Fibroblast of gingiva (primary cell): ENCODE data around the gene TOR4A.

Experiments used
- DNase-seq: peaks from one replicate; pipeline ENCODE4 v3.0.0-alpha.2; 2011; ENCODE audit warnings: low read depth

TOR4A gene

GRCh38 chr9:137295238-137295811 is 17.8 kb downstream of the TOR4A start:
- DNase-seq: no peak

DNA sequence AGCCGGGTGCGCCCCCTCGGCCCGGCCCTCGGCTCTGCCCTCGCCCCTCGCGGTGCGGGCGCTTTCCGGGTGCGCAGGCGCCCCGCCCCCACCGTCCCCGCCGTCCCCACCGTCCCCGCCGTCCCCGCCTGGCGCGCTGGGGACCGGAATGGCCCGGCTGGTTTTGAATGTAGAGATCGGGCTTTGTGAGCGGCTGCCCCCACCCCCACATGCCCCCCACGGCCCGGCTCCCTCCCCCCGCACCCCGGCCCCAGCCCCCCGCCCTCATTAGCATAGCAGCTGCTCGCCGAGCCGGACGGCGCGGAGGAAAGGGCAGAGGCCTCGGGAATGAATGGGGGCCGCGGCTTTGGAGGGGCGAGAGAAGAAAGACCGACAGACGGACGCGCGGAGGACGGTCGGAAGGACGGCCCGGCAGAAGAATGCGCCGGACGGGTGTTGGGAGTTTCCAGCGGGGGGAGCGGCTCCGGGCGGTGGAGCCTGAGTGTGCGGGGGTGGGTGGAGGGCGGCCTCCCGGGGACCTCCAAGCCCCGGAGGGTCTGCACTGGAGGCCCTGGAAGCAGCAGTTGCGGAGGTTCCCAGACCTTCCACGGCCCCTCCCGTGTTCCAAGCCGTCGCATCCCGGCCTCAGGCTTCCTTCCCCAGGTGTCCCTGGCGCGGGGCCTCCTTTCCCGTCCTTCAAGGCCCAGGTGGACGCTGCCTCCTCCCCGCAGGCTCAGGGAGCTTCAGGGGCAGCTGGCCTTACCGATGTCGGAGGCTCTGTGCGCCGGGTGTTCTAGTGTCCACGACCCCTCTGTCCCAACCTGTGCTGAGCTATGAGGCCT is 18.5 kb downstream of the TOR4A start:
- no peak for DNase-seq

DNA sequence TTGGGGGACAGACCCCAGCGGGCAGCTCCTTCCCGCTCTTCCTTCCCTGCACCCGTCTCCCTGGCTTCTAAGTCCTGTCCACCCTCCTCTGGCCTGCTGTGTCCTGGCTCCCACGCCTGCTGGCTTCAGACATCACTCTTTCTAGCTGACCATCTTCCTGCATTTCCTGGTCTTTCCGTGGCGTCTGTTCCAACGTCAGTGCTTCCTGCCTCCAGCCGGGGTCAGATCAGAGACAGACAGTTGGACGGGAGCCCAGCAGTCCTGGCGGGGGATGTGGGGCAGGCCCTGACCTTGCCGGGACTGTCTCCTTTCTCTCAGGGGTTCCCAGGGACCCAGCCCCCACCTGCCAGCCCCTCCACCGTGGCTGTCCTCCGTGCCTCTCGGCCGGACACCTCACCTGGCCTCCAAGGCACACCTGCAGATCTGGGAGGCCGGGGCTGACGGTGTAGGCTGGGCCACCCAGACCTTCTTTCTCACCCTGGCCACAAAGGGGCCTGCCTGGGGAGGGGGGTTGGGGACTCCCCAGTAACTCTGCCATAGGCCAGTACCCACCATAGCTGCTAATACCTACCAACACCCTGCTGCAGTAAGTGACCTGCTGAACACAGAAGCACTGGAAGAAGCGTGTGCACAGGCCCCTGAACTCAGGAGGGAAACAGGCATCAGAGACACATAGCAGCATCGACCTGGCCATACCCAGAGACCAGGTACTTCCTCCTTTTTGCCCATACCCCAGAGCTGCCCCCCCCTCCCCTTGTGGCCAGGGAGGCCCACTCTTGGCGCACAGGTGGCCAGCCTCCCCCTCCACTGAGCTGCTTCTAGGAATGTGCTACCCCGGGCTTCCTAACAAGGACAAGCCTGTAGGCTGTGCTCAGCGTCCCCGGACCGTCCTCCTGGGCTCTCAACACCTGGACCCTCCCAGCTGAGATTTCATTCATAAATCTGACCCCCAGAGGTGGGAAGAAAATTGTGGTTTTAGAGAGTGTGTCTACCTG is 19.4 kb downstream of the TOR4A start:
- no peak for DNase-seq

GRCh38 chr9:137297966-137298365 is 20.4 kb downstream of the TOR4A start:
- DNase-seq: no peak

GRCh38 chr9:137298401-137299202 is 21.1 kb downstream of the TOR4A start:
- DNase-seq: no peak

- DNase-seq: no peak
Observed at GRCh38 chr9:137299203-137299565, 21.7 kb downstream of the TOR4A start.

DNA sequence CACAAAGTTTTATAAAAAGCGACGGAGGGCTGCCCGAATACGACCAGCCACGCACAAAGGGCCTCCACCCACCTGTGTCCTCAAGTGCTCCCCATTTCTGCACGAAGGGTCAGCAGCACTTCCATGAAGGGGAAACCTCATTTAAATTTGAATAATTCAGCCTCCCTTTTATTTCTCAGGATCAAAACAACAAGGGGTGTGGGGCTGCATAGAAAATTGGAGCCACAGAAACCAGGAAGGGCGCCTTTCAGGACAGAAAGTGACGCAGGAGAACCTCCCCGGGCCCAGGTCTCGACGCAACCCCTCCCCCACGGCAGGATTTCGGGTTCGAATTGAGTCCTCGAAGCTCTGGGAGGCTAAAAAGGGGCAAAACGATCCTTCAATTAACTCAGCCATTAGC is 22.4 kb downstream of the TOR4A start:
- no peak for DNase-seq

DNA sequence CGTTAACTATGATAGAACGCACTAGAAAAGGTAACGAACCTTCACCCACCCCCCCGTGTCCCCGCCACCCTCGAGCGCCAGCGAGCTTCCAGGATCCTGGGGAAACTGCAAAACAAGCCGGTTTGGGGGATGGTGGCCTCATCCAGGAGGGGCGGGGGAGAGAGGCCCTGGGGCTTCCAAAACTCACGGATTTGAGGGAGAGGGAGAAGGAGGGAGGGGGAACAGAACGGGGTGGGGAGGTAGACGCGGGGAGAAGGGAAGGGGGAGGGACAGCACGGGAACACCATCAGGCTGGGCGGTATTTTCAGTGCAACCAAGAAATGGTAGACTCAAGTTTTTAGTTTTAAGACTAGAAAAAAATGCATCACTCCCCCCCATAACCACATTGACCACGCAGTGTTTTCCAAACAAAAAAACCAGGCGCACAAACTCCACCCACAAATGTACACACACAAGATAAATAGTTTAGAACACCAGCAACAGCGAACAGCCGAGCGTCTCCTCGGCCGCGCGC is 23.1 kb downstream of the TOR4A start:
- no peak for DNase-seq

DNA sequence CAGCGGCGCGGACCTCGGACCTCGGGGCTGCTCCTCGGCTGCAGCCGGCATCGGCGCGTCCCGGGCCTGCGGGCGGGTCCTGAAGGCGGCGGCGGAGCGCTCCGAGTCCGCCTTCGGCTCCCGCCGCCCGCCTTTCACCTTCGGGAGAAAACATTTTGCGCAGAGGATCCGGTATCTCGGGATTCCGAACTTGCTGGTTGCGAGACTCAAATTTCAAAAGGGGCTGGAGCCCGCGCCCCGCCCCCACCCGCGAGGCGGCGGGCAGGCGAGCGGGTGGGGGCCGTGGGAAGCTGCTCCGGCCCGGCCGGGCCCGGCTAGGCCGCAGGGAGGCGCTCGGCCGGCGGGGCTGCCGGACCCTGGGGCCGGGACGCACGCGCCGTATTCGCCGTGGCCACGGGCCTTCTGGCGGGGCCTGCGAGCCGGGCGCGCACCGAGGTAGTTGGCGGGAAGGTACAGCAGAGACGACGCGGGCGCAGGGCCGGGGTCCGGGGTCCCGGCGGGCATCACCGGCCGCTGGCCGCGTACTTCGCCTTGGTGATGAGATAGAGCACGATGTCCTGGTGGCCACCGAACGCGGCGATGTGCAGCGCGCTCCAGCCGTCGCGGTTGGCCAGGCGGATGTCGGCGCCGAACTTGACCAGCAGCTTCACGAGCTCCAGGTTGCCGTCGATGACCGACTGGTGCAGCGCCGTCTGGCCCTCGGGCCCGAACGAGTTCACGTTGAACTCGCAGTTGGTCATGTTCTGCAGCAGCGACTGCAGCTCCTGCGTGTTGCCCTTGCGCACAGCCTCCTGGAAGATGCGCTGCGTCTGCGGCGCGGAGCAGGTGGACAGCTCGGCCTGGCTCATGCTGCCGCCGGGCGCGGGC is 23.8 kb downstream of the TOR4A start:
- peak; percentile 22 for DNase-seq

DNA sequence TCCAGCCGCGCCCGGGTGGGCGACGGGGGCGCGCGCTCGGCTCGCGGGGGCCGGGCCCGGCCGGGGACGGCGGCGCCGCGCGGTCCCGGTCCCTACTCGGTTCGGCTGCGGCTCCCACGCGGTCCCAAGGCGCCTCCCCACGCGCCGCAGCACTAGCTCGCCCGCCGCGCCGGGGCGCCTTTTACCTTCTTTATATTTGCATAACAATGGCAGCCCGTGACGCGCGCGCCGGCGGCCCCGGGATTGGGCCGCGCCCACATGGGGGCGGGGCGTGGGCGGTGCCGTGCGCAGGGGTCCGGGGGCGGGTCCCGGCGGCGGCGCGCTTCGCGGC is 24.6 kb downstream of the TOR4A start, which contains the start of gene NRARP:
TSS of gene NRARP (minus strand) at position 154 of the 331 bp plus-strand sequence. CDS start 343 bp downstream, outside the sequence.
- DNase-seq: peak; percentile 54

- no peak for DNase-seq
Observed at GRCh38 chr9:137302449-137303150, 25.1 kb downstream of the TOR4A start.

GRCh38 chr9:137303151-137303892 is 25.8 kb downstream of the TOR4A start:
- no peak for DNase-seq

DNA sequence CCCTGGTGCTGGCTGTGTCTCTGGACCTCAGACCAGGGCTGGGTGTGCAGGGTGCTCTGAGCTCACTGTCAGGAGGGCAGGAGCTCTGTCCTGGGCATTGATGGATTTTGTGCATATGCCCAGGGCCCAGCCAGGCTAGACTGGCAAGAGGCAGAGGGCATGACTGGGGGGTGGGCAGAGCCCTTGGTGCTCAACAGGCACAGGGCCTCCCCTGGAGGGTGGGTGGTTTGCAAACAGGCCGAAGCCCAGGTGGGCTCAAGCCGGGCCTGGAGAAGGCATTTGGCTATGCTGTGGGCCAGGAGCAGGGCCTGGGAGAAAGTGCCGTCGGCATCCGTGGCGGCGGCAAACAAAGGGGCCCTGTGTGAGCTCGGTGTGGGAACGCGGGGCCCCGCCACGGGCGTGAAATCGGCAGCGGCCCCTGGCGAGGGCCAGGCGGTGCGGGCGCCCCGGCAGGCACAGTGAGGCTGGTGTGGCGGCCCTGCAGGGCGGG is 26.4 kb downstream of the TOR4A start:
- no peak for DNase-seq

DNA sequence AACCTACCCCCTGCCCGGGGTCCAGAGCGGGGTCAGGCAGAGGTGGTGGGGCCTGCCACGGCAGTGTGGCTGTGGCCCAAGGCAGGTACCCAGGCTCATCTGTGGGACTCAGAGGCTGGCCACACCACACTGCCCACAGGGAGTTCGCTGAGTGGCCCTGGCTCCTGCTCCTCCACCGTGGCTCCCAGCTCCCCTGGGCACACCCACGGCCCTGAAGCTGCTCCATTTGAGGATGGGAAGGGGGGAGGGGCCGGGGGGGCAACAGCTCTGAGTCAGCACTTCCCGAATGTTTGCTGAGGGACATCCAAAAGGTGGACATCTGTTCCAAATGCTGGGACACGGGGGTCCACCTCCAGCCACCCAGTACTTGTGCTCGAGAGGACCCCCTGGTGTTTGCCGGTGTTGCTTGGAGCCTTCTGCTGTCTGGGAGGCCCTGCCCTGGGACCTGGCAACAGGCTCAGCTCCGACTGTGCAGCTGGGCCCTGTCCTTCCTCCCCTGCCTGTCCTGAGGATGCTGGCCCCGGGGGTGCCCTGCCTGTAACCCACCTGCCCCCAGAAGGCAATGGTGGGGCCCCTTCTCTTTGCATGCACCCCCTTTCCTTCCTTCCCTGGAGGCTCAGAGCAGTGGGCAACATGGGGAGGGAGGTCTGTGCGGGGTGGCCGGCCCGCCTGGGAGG is 27.0 kb downstream of the TOR4A start:
- DNase-seq: no peak

- no peak for DNase-seq
Observed at GRCh38 chr9:137305060-137305797, 27.7 kb downstream of the TOR4A start.

GRCh38 chr9:137305798-137306065 is 28.2 kb downstream of the TOR4A start:
- no peak for DNase-seq

GRCh38 chr9:137306066-137306849 is 28.7 kb downstream of the TOR4A start:
- no peak for DNase-seq
